Mesodermal cell (in vitro differentiated cells): ENCODE data around the gene FEV. TPM values are rescaled to one million over a fixed set of nuclear protein-coding genes. Genes with fewer than 3 reads are reported as not detected.

Experiments
- H3K27ac ChIP-seq: 2 replicates; pipeline ENCODE4 v1.7.0; 2013; ENCODE audit warnings: mild to moderate bottlenecking, low read depth, low read length, moderate library complexity; ENCODE audit not compliant: severe bottlenecking
- H3K36me3 ChIP-seq: 2 replicates; pipeline ENCODE4 v1.7.1; 2013; ENCODE audit warnings: mild to moderate bottlenecking, low read length, moderate library complexity; ENCODE audit not compliant: control insufficient read depth, insufficient read depth
- H3K4me1 ChIP-seq: one replicate; pipeline ENCODE4 v1.7.1; 2013; ENCODE audit warnings: mild to moderate bottlenecking, low read length; ENCODE audit not compliant: insufficient read depth, control insufficient read depth, poor library complexity, severe bottlenecking
- H3K4me3 ChIP-seq: 2 replicates; pipeline ENCODE4 v1.7.0; 2013; ENCODE audit warnings: low read length, control low read depth, mild to moderate bottlenecking; ENCODE audit not compliant: insufficient read depth, poor library complexity, severe bottlenecking; ENCODE audit errors: extremely low read depth
- H3K9me3 ChIP-seq: 2 replicates; pipeline ENCODE4 v1.7.1; 2013; ENCODE audit warnings: mild to moderate bottlenecking, low read length, moderate library complexity; ENCODE audit not compliant: control insufficient read depth
- WGBS, 2 experiments: methylation state at CpG; one replicate each; pipeline ENCODE4 v1.1.5; 2013; ENCODE audit warnings: missing lambda C conversion rate in 2 of 2; ENCODE audit not compliant: insufficient coverage in 2 of 2; 5-methylcytosine and 5-hydroxymethylcytosine counted together
- polyA plus RNA-seq, 2 experiments: library from polyadenylated mRNA; stranded (reverse); fragments of 50-300 nt; gene quantifications; one replicate each; pipeline ENCODE4 v1.2.3, GENCODE V29; 2013

Gene FEV
- 4.6 TPM for polyA plus RNA-seq (2013, experiment 1 of 2)
- 3.2 TPM for polyA plus RNA-seq (2013, experiment 2 of 2)

- WGBS, 2 experiments, result 0% methylated on average over 12 to 17 of the region's 32 CpGs
- H3K36me3 ChIP-seq, result no peaks in the 10 kb centered on the region
- H3K4me3 ChIP-seq, result peak within 1 kb of the TSS; percentile 22
- peaks cover 3% of the 10 kb centered on the region for H3K4me1 ChIP-seq
- H3K27ac ChIP-seq, result no peak within 1 kb of the TSS
- H3K9me3 ChIP-seq, result no peaks in the 10 kb centered on the region
These were observed at the start of gene FEV for GRCh38 chr2:218985021-218985324. TSS of gene FEV (minus strand) at chr2:218985184. CDS start at chr2:218985075, 109 bp downstream.

GRCh38 chr2:219032051-219032745, 47.2 kb upstream of the FEV start:
- no peak overlapping the region for H3K27ac ChIP-seq
- 87 to 88% methylated on average over 17 to 22 of the region's 23 CpGs for WGBS, 2 experiments
- no peaks in the 10 kb centered on the region for H3K4me1 ChIP-seq

GRCh38 chr2:219031005-219031738, 46.2 kb upstream of the FEV start:
- Histone ChIP-seq H3K9me3 (no peaks in the 10 kb centered on the region), H3K27ac (no peak overlapping the region), H3K4me3 (no peak overlapping the region), H3K36me3 (no peaks in the 10 kb centered on the region), H3K4me1 (no peaks in the 10 kb centered on the region)
- 90% methylated on average over 16 to 19 of the region's 21 CpGs for WGBS, 2 experiments

More at GRCh38 chr2:219032051-219032745, 47.2 kb upstream of the FEV start:
- Histone ChIP-seq H3K4me3 (no peak overlapping the region), H3K9me3 (no peaks in the 10 kb centered on the region), H3K36me3 (no peaks in the 10 kb centered on the region)

GRCh38 chr2:219030177-219030940, 45.4 kb upstream of the FEV start:
- Histone ChIP-seq H3K36me3 (no peaks in the 10 kb centered on the region), H3K4me3 (no peak overlapping the region), H3K9me3 (no peaks in the 10 kb centered on the region), H3K4me1 (no peaks in the 10 kb centered on the region), H3K27ac (no peak overlapping the region)
- WGBS, 2 experiments, result 88% methylated on average over 13 of the region's 16 CpGs

GRCh38 chr2:219029829-219030165, 44.8 kb upstream of the FEV start:
- 40 to 60% methylated on average over 7 to 8 of the region's 9 CpGs for WGBS, 2 experiments
- no peaks in the 10 kb centered on the region for H3K4me1 ChIP-seq
- no peaks in the 10 kb centered on the region for H3K9me3 ChIP-seq
- H3K36me3 ChIP-seq, result no peaks in the 10 kb centered on the region
- H3K4me3 ChIP-seq, result no peak overlapping the region
- H3K27ac ChIP-seq, result no peak overlapping the region

GRCh38 chr2:219028996-219029828, 44.2 kb upstream of the FEV start:
- 72 to 74% methylated on average over 12 to 13 of the region's 13 CpGs for WGBS, 2 experiments
- H3K4me1 ChIP-seq, result no peaks in the 10 kb centered on the region
- no peaks in the 10 kb centered on the region for H3K36me3 ChIP-seq
- no peaks in the 10 kb centered on the region for H3K9me3 ChIP-seq
- no peak overlapping the region for H3K4me3 ChIP-seq
- no peak overlapping the region for H3K27ac ChIP-seq

GRCh38 chr2:219028141-219028540, 43.2 kb upstream of the FEV start:
- Histone ChIP-seq H3K4me1 (no peaks in the 10 kb centered on the region), H3K36me3 (no peaks in the 10 kb centered on the region), H3K27ac (no peak overlapping the region), H3K4me3 (no peak overlapping the region), H3K9me3 (no peaks in the 10 kb centered on the region)
- 25 to 80% methylated on average over 1 to 5 of the region's 5 CpGs for WGBS, 2 experiments

GRCh38 chr2:219027511-219028055, 42.6 kb upstream of the FEV start:
- Histone ChIP-seq H3K36me3 (no peaks in the 10 kb centered on the region), H3K4me1 (no peaks in the 10 kb centered on the region), H3K9me3 (no peaks in the 10 kb centered on the region), H3K27ac (no peak overlapping the region), H3K4me3 (no peak overlapping the region)
- WGBS, 2 experiments, result 91 to 93% methylated on average over 16 to 21 of the region's 22 CpGs

GRCh38 chr2:219026946-219027345, 42.0 kb upstream of the FEV start:
- no peak overlapping the region for H3K27ac ChIP-seq
- no peaks in the 10 kb centered on the region for H3K9me3 ChIP-seq
- H3K4me1 ChIP-seq, result no peaks in the 10 kb centered on the region
- 72 to 77% methylated on average over 6 to 7 of the region's 7 CpGs for WGBS, 2 experiments
- no peaks in the 10 kb centered on the region for H3K36me3 ChIP-seq
- no peak overlapping the region for H3K4me3 ChIP-seq
